Posterior cingulate gyrus (tissue), 11 donors: ENCODE measurements around the gene CDH13.

Experiments used
- DNase-seq, 10 donors: peaks; one replicate each; pipeline versions ENCODE4 v3.0.0 to v3.0.0-alpha.2; 2020 to 2021; ENCODE audit warnings: mixed read lengths in 3 of 10
- intact Hi-C: fragments of 100-400 bp; cut with DNase I; formaldehyde crosslinking; loops from one replicate; pipeline ENCODE4 v1.15.1; 2023

CDH13 gene

GRCh38 chr16:82681592-82681991 is 54.8 kb downstream of the CDH13 start:
- no peak for DNase-seq
- intact Hi-C loops, result no loop called here

- intact Hi-C loops, result no loop called here
- no peak for DNase-seq
These were observed 56.0 kb downstream of the CDH13 start for GRCh38 chr16:82682767-82683166.

GRCh38 chr16:82684256-82684655 is 57.5 kb downstream of the CDH13 start:
- intact Hi-C loops, result no loop called here

DNA sequence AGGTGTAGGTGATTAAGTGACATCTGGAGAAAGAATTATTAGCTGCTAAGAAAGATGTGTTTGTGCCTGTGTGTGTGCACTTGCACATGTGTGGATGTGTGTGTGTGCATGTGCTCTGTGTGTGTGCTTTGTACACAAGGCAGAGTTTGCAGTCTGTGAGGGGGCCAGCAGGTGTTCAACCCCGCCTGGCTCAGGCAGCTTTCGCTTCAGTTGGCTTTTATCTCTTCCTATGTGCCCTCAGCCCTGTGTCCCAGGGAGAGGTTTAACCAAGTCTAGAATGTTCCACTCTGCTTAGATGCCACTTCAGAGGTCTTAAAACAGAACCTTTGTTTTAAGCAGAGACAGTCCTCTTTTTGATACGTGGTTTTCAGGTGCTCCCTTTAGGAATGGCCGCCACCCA is 58.8 kb downstream of the CDH13 start:
- DNase-seq, result no peak

More at GRCh38 chr16:82684256-82684655, 57.5 kb downstream of the CDH13 start:
- DNase-seq, result no peak

GRCh38 chr16:82694239-82694874 is 67.6 kb downstream of the CDH13 start:
- no peak for DNase-seq
- intact Hi-C loops, result loop anchor here (10.0 kb wide), 1 partner anchor 60 kb away; no protein-coding TSS in a partner anchor

More for the DNA sequence above, 58.8 kb downstream of the CDH13 start:
- intact Hi-C loops, result no loop called here

DNA sequence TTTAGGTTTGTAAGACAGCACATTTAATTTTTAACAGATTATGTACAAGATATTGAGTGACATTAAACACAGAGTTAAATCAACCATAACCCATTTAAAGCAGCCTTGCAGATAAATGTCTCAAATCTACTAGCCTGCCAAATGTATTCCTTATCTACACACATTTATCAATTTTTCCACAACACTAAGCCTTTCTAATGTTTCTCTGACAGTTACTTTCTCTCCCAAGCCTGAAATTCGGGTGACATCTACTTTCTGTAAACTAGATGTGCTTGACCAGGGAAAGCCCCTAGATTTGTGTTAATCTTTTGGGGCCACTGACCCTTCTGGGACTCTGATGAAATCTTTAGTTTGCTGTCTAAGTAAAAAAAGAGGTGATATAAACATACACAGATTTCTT is 69.0 kb downstream of the CDH13 start:
- intact Hi-C loops, result loop anchor here (10.0 kb wide), 1 partner anchor 59 kb away; no protein-coding TSS in a partner anchor
- no peak for DNase-seq

GRCh38 chr16:82699260-82699659 is 72.5 kb downstream of the CDH13 start:
- DNase-seq, result no peak
- intact Hi-C loops, result loop anchor here (10.0 kb wide), 1 partner anchor 56 kb away; no protein-coding TSS in a partner anchor

DNA sequence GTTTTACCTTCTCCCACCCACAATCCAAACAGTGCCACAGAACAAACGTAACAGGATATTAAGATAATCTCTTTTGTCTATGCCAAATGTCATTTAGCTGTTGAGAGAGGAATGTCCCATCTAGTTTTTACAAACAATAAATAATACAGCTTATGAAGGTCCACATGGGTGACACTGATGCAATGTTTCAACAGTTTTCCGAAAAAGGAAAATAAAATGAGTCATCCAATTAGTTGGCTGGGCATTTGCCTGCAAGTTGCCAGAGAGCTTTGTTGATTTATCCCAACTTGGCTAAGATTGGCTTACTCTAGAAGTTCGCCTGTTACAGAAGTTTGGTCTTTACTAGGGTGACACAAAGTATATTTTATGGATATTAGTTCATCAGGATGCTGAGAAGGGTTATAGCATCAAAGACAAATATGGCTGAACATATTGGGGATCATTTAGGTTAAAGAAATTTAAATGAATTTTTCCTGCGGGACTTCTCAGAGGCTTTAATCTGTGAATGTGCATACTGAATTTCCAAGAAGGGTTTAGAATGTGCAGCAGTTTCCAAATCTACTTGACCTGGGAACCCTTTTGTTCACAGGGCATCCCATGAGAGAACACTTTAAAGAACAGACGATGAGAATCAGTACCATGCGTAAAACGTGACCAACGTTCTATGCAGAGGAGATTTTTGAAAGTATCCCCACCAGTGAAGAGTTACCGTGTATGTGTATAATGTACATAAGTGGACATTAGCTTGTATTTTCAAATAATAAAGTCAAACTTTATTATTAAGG is 73.1 kb downstream of the CDH13 start:
- intact Hi-C loops, result loop anchor here (10.0 kb wide), 1 partner anchor 55 kb away; no protein-coding TSS in a partner anchor
- no peak for DNase-seq

DNA sequence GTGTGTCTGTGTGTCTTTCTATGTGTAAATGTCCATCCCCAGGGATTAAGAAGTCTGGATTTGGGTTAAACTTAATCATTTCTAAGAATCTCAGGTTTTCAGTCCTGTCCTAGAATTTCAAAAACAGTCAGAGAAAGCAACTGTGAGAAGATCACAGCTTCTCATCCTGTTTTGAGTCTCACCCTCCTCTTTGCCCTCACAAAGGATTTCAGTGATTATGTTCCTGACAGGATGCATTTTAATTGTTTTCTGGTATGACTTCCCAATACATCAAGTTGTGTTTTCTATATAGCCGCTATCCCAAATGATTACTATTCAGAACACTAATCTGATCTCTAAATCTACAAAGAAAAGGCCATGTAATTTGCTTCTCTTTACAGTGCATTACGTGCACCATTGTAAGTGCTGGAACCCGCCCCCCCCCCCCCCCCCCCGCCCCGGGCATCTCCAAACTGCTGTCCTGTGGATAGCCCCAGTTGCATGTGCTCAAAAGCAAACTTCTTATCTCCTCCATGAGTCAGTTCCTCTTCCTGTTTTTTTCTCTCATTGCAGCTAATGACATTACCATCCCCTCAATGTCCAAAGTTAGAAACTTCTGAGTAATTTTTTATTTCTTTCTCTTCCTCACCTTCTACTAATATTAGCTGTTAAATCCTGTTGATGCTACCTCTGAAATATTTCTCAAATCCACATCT is 73.9 kb downstream of the CDH13 start:
- intact Hi-C loops, result no loop called here
- DNase-seq, result no peak

- intact Hi-C loops, result no loop called here
- no peak for DNase-seq
These were observed 74.7 kb downstream of the CDH13 start for GRCh38 chr16:82701442-82701955.

DNA sequence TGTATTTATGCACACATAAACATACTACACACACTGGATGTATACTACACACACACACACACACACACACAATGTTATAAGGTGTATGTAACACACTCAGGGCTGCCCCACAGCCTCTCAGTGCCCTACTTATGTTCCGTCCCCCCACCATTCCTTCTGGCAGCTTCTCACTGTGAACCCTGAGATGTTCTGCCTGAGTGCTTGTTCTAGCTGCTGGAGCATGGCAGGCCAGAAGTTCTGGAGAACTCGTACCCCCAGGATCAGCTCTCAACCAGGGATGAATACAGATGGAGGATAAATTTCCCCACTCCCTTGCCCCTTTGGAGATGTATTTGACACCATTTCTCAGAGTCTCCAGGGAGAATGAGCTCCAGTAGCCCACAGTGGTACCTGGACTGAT is 76.4 kb downstream of the CDH13 start:
- DNase-seq, result no peak

GRCh38 chr16:82703871-82704768 is 77.4 kb downstream of the CDH13 start:
- DNase-seq, result no peak
- intact Hi-C loops, result no loop called here

More for the DNA sequence above, 76.4 kb downstream of the CDH13 start:
- intact Hi-C loops, result no loop called here

GRCh38 chr16:82709987-82710386 is 83.2 kb downstream of the CDH13 start:
- DNase-seq, result no peak
- intact Hi-C loops, result no loop called here

GRCh38 chr16:82713778-82714177 is 87.0 kb downstream of the CDH13 start:
- no peak for DNase-seq
- intact Hi-C loops, result no loop called here

GRCh38 chr16:82715160-82715559 is 88.4 kb downstream of the CDH13 start:
- intact Hi-C loops, result no loop called here
- DNase-seq, result no peak

- intact Hi-C loops, result no loop called here
These were observed 89.1 kb downstream of the CDH13 start for GRCh38 chr16:82715833-82716232.

DNA sequence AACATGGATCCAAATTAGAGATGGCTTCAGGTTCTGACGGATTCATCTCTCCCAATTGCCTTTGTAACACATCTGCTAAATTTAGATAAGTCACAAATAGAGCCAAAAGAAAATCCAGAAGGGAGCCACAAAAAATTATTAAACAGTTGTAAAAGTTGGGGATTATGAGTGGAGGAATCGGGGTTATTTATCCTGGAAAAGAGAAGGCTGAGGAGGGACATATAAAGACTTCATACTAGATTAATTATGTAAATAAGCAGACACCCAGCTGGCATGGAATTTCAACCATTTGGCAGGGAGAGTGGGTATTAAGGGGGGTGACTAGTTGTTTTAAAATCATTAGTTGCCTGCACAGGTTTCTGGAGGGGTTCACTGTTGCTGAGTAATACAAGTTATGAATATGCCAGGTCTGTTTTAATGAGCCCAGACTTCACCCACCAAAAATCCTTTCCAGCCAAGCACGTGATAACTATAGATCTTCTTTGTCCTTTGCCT is 89.6 kb downstream of the CDH13 start:
- no peak for DNase-seq
- intact Hi-C loops, result no loop called here

More at GRCh38 chr16:82715833-82716232, 89.1 kb downstream of the CDH13 start:
- no peak for DNase-seq

DNA sequence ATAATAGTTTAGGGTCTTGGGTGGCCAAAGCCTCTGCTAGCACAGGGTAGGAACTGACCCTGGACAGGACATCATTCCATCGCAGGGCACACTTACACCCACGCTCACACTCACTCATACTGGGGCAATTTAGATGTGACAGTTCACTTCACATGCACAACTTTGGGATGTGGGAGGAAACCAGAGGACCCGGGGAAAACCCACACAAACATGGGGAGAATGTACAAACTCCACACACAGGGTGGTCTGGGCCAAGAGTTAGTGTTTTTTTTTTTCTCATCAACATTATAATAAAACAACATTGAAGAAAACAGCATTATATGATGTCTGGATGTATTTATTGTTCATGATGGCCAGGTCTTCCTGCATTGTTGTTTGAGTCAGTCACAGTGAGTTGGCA is 93.6 kb downstream of the CDH13 start:
- no peak for DNase-seq
- intact Hi-C loops, result no loop called here

GRCh38 chr16:82726306-82726705 is 99.5 kb downstream of the CDH13 start:
- intact Hi-C loops, result no loop called here
- DNase-seq, result no peak

- no peak for DNase-seq
- intact Hi-C loops, result no loop called here
These were observed 102.1 kb downstream of the CDH13 start for GRCh38 chr16:82728901-82729300.
